HG02642 (cell line): Measurements from ENCODE around the gene MFSD12.

Experiments
- ATAC-seq: cut with Tn5 transposase; IDR thresholded peaks from one replicate; pipeline ENCODE4 v1.9.1; 2021; ENCODE audit warnings: mild to moderate bottlenecking; ENCODE audit not compliant: unreplicated experiment, poor library complexity

MFSD12 gene

DNA sequence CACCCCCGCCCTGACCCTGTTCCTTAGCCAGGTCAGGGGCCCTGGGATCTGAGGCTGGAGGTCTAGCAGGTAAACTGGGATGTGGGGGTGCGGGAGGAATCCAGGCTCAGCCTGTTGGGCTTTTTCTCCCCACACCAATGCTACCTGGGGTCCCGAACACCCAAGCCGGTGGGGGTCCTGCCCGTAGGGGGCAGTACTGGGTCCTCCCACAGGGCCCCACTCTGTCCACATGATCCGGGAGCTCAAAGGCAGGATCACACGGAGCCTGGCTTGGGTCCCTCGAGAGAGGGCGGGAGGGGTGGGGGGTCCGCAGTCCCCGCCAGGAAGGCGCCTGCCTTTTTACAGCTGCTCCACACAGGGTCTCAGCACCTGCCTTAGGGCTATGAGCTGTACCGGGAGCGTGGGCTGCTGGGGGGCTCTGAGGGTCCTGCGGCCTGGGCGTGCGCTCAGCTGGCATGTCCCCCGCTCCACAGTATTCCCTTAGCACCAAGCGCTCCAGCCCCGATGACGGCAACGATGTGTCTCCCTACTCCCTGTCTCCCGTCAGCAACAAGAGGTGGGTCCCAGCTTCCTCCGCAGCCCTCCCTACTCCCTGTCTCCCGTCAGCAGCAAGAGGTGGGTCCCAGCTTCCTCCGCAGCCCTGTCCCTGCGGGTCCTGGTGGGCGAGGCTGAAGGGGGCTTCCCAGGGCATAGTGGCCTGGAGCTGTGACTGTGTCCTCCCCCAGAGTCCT is 30.7 kb downstream of the MFSD12 start:
- ATAC-seq, result no peak

DNA sequence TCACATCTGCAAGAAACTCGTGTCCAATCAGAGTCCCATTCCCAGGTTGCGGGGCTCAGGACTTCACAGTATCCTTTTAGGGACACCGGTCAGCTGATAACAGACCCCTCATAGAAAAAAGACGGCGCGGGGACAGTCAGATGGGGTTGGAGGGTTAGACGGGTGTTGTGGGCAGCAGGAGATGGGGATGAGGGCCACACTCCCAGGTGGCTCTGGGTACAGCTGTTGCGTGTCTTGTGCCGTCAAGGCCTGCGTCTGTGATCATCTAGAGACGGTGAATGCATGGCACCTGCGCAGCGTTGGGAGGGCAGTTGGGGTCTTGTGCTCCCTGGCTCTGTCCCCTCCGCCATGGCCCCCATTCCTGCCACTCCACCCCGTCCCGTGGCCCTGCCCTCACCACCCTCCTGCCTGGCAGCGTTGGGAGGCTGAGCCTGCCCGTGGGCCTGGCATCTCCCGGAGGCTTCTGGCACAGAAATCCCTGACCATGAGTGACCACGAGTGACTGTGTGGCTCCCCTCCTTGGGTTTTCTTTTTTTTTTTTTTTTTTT is 32.4 kb downstream of the MFSD12 start:
- ATAC-seq, result no peak

DNA sequence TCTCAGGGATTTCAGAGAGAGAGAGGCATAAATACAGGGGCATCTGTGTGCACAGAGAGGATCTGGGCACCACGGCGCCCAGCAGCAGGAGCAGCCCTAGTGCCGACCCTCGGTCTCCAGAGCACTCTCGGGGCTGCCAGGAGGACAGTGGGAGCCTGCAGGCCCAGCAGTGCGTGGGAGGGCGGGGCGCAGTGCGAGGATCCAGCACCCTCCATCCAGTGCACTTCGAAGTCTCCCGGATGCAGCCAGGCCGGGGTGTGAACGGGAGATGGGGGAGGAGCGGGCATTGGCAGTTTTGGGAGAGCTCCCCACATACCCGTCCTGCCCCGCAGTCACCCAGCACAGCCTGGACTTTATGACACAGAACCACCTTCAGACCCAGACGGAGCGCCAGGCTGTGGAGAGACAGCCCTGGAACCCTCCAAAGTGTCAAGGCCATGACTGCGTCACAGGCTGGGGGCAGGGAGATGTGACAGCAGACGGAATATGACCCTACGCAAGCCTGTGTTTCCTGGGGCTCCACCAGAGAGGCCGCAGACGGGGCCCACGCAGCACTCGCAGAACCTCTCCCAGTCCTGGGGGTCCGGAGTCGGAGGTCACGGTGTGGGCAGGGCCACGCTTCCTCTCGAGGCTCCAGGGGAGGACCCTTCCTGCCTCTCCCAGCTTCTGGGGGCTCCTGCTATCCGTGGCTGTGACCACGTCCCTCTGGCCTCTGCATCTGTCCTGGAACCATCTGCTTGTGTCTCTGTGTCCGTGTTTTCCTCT is 33.1 kb downstream of the MFSD12 start:
- ATAC-seq, result no peak

- no peak for ATAC-seq
Observed at GRCh38 chr19:3523361-3524077, 33.9 kb downstream of the MFSD12 start.

DNA sequence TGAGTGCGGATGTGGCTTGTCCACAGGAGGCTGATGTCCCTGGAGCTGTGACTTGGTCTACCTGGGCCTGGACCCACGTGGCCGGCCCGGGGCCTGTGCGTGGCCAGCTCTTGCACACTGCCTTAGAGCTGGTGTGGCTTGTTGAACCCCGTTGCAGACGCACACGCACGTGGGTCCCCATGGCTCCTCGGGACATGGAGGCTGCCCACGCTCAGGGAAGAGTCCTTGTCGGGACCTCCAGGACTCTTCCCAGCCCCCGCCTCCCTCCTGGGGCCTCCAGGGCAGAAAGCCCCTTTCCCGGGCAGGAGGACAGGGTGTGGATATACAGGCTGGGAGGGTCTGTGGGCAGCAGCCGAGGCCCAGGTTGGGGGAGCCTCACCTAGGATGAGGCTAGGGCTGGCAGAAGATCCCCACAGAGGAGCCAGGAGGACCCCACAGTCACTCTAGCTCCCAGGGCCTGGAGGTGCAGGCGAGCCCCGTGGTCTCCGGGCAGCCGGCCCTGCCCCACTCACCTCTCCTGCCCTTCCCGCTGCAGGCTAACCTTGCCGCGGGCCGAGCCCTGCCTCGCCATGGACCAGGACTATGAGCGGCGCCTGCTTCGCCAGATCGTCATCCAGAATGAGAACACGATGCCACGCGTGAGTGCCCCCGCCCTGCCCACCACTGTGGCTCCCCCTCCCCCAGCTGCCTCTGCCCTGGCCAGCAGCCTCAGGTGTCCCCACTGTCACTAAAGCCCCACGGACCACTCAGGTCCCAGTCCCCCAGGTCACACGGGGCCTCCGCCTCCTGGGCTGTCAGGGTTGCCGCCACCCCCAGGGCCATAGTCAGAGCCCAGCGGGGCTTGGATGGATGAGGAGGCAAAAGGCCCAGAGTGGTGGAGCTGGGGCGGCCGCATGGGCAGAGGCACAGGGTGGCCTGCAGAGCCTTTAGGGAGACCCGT is 34.7 kb downstream of the MFSD12 start:
- no peak for ATAC-seq

DNA sequence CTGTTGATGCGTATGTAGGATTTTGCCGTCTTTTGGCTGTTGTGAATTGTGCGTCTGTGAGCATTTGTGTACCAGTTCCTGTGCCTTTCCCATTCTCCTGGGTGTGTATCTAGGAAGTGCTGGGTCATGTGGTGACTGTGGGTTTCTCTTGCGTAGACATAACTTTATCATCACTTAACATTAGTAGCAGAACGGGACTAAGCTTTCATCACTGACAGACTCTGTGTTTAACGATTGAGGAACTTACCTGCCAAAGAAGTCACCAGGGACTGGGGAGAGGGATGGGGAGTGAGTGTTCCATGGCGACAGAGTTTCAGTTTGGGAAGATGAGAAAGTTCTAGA is 36.3 kb downstream of the MFSD12 start:
- ATAC-seq, result no peak

DNA sequence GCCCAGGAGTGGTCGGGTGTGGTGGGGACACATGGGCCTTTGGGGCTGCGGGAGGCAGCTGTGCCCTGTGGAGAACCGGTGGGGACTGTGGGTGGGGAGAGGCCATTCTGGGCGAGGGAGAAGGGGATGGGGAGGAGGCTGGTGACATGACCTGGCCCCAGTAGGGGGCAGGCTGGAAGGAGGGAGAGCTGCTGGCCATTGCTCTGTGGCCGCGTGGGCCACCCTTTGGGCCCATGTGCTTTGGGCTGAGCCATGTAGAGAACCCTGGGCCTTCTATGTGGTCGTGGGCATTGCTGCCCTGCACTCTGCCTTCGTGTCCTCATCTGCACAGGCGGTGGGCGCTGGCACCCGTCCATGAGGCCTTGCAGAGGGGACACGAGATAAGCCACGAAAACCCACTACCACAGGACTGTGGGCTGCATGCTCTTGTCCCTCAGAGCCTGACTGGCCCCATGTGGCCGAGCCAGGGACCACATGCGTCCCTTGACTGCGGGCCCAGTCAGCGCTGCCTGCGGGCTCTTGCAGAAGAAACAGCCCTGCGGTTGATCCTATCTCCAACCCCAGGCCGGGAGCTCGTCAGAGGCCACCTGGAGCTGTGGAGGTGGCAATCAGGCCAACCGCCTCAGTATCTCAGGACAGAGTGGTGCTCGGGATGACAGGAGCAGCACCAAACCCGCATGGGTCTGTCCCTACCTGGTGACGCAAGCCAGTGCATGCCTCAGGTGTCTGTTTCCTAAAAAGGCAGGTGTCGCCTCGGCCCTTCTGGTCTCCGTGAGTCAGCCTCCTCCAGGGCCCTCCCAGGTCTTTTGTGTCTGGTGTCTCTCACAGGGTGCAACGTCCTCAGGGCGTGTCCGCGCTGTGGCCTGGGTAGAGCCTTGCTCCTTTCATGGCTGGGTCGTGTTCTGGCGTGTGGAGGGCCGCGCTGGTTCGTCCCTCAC is 37.0 kb downstream of the MFSD12 start:
- no peak for ATAC-seq

DNA sequence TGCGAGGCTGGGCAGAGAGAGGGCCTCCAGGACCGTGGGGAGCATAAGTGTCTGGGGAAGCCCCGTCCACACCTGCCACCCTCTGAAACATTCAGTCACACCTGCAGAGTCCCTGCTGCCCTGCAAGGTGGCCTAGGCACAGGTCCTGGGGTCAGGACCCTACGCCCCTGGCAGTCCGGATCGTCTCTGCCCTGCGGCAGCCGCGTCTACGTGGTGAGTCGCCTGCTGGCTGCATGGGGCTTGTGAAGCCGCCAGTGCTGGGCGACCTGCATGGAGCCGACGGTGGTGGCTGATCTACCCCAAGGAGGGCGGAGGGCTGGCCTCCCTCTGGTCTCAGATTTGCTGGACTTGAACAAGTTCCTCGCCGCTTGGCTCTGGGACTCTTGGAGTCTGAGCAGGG is 38.3 kb downstream of the MFSD12 start:
- no peak for ATAC-seq

GRCh38 chr19:3518659-3519058 is 38.7 kb downstream of the MFSD12 start:
- no peak for ATAC-seq

DNA sequence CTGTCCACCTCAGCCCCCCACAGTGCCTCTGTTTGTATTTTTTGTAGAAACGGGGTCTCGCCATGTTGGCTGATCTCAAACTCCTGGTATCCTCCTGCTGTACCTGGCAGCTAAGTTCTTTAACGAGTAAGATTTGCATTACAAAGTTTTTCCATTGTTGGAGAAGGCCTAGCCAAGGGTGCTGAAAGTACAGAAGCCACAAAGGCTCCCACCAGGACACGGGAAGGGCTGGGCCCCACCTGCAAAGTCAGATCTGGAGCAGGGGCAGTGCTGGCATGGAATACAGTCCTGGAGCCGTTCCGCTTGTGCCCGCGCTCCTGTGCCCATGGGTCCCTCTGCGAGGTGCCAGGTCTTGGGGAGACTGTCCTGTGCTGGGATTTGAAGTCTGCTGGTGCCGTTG is 39.1 kb downstream of the MFSD12 start:
- no peak for ATAC-seq

GRCh38 chr19:3517638-3518037 is 39.7 kb downstream of the MFSD12 start:
- no peak for ATAC-seq

- no peak for ATAC-seq
Observed at GRCh38 chr19:3516675-3517207, 40.6 kb downstream of the MFSD12 start.

DNA sequence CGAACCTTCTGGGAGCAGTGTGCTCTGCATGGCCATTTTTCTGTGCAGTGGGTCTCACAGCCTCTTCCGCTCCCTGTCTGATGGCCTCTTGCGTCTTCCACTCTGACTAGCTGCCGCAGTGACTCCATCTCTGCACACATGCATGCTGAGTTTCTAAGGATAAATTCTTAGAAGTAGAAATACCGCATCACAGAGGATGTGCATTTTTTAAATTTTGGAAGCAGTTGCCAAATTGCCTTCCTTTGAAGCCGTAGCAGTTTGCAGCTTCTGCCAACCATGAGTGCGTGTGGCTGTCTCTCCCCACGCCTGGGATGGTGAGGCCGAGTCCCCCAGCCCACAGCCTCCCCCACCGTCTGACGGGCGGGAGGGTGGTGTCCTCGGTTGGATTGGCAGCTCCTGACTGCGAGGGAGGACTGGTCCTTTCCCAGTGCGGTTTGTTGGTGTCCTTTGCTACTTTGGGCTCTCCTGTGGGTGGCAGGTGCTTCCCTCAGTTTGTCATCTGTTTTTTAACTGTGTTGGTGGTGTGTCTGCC is 41.4 kb downstream of the MFSD12 start:
- no peak for ATAC-seq

- ATAC-seq, result no peak
Observed at GRCh38 chr19:3514930-3515329, 42.5 kb downstream of the MFSD12 start.

DNA sequence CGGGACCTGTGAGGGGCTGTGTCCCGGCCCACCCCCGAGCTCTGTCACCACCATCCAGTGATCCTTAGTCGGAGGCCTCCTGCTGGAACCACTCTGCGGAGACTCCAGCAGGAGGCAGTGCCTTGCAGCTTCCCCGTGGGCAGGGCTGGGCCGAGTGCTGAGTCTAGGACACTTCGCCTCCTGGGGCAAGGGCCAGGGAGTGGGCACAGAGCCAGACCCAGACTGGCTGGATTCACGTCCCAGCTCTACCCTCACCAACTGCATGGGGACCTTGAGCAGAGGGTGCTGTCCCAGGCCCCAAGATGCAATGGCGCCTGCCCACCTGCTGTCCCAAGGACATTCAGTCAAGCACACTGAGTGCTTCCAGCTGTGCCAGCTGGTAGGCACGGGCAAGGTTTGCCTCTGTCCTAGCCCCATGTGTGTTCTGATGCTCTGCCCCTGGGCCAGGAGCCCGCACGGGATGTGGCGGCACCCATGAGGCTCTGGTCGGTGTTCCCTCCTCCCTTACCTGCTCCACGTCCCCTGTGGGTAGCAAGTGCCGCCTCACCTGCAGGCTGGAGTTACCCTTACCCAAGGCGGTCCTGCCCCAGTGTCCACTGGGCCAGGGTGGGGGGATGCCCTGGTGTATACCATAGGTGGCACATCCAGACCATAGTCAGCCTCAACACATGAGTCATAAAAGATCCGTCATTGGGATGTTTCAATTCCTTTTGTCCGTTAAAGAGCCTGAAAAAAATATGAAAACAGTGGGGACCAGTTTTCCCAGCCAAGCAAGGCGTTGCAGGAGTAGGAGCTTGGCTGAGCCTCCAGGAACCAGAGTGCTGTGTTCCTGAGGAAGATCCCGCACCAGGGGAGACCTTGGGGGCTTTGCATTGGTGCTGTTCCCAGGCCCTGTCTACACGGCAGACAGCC is 43.9 kb downstream of the MFSD12 start:
- no peak for ATAC-seq

GRCh38 chr19:3512562-3513228 is 44.7 kb downstream of the MFSD12 start:
- no peak for ATAC-seq
